Neural cell (in vitro differentiated cells): Measurements from ENCODE around the gene METTL6. TPM values are rescaled to one million over a fixed set of nuclear protein-coding genes. Genes with fewer than 3 reads are reported as not detected.
"Not testable (repeated sequence)": the region's sequence is repeated elsewhere in the genome, so short reads cannot be mapped to it uniquely, and the experiment has no call there.

Experiments
- H2AFZ ChIP-seq: fragments of 200-600, 300-800 bp; sonication (generic), shearing (Covaris generic); 2 replicates; pipeline ENCODE4 v1.6.0; 2014; ENCODE audit warnings: low read depth, mild to moderate bottlenecking, antibody characterized with exemption, low read length, moderate library complexity
- H3F3A ChIP-seq: fragments of 200-600 bp; shearing (Covaris generic); 2 replicates; pipeline ENCODE4 v1.6.1; 2016; ENCODE audit warnings: mild to moderate bottlenecking, moderate library complexity, mixed read lengths, antibody characterized with exemption, low read length; ENCODE audit not compliant: insufficient read depth, poor library complexity, severe bottlenecking
- H3K27ac ChIP-seq: fragments of 200-600, 300-800 bp; sonication (generic), shearing (Covaris generic); 2 replicates; pipeline ENCODE4 v1.5.1; 2014; ENCODE audit warnings: mild to moderate bottlenecking, low read length, moderate library complexity
- H3K27me3 ChIP-seq: fragments of 300-800, 200-600 bp; sonication (generic), shearing (Covaris generic); 2 replicates; pipeline ENCODE4 v1.6.0; 2014; ENCODE audit warnings: mild to moderate bottlenecking, low read depth, low read length, moderate library complexity; ENCODE audit not compliant: insufficient read depth
- H3K36me3 ChIP-seq: fragments of 300-800, 200-600 bp; sonication (generic), shearing (Covaris generic); 2 replicates; pipeline ENCODE4 v1.5.1; 2014; ENCODE audit warnings: mild to moderate bottlenecking, antibody characterized with exemption, low read length, moderate library complexity; ENCODE audit not compliant: insufficient read depth
- H3K4me2 ChIP-seq: fragments of 300-800, 200-600 bp; sonication (generic), shearing (Covaris generic); 2 replicates; pipeline ENCODE4 v1.6.0; 2014; ENCODE audit warnings: mild to moderate bottlenecking, low read length
- H3K4me3 ChIP-seq: fragments of 300-800, 200-600 bp; sonication (generic), shearing (Covaris generic); 2 replicates; pipeline ENCODE4 v1.5.1; 2014; ENCODE audit warnings: mild to moderate bottlenecking, low read length, moderate library complexity
- H3K79me2 ChIP-seq: fragments of 200-600 bp; shearing (Covaris generic); replicated peaks from 2 replicates; pipeline ENCODE4 v1.6.0; 2014; ENCODE audit warnings: mild to moderate bottlenecking, low read length, moderate library complexity; ENCODE audit not compliant: insufficient read depth
- H3K9ac ChIP-seq: fragments of 300-800, 200-600 bp; sonication (generic), shearing (Covaris generic); 2 replicates; pipeline ENCODE4 v1.6.1; 2016; ENCODE audit warnings: mild to moderate bottlenecking, low read length, mixed read lengths
- H3K9me2 ChIP-seq: fragments of 200-600 bp; shearing (Covaris generic); 2 replicates; pipeline ENCODE4 v1.6.1; 2016; ENCODE audit warnings: mild to moderate bottlenecking, low read length, mixed read lengths; ENCODE audit not compliant: insufficient read depth
- H3K9me3 ChIP-seq: fragments of 200-600, 300-800 bp; sonication (generic), shearing (Covaris generic); 2 replicates; pipeline ENCODE4 v1.6.1; 2016; ENCODE audit warnings: mild to moderate bottlenecking, mixed run types, low read length, moderate library complexity, mixed read lengths
- H4K20me1 ChIP-seq: fragments of 200-600 bp; shearing (Covaris generic); 2 replicates; pipeline ENCODE4 v1.6.1; 2016; ENCODE audit warnings: mild to moderate bottlenecking, mixed run types; ENCODE audit not compliant: insufficient read depth
- CTCF ChIP-seq: fragments of 450-650 bp; IDR thresholded peaks from 2 replicates; pipeline ENCODE4 v1.5.1; 2014; ENCODE audit warnings: antibody characterized with exemption, mild to moderate bottlenecking, moderate library complexity; ENCODE audit not compliant: poor library complexity, severe bottlenecking
- EP300 ChIP-seq: fragments of 450-650 bp; conservative IDR thresholded peaks from 2 replicates; pipeline ENCODE4 v1.6.1; 2014; ENCODE audit warnings: antibody characterized with exemption, mild to moderate bottlenecking, moderate library complexity; ENCODE audit not compliant: poor library complexity, severe bottlenecking
- EZH2 ChIP-seq: fragments of 200-600, 300-800 bp; shearing (Covaris generic), sonication (generic); IDR thresholded peaks from 2 replicates; pipeline ENCODE4 v1.6.1; 2014; ENCODE audit warnings: antibody characterized with exemption, low read length, borderline replicate concordance, mild to moderate bottlenecking; ENCODE audit not compliant: insufficient read depth, poor library complexity, severe bottlenecking
- MXI1 ChIP-seq: fragments of 450-650 bp; conservative IDR thresholded peaks from 2 replicates; pipeline ENCODE4 v1.6.1; 2014; ENCODE audit warnings: antibody characterized with exemption, mild to moderate bottlenecking; ENCODE audit not compliant: poor library complexity, severe bottlenecking
- POLR2AphosphoS5 ChIP-seq: IDR thresholded peaks from 2 replicates; pipeline ENCODE4 v1.6.1; 2012
- RAD21 ChIP-seq: fragments of 450-650 bp; conservative IDR thresholded peaks from 2 replicates; pipeline ENCODE4 v1.6.1; 2014; ENCODE audit warnings: antibody characterized with exemption, mild to moderate bottlenecking, moderate library complexity
- REST ChIP-seq: IDR thresholded peaks from 2 replicates; pipeline ENCODE4 v1.6.1; 2012; ENCODE audit warnings: borderline replicate concordance
- SMC3 ChIP-seq: fragments of 450-650 bp; conservative IDR thresholded peaks from 2 replicates; pipeline ENCODE4 v1.6.1; 2014; ENCODE audit warnings: antibody characterized with exemption, mild to moderate bottlenecking, moderate library complexity; ENCODE audit not compliant: poor library complexity
- TAF1 ChIP-seq: IDR thresholded peaks from 2 replicates; pipeline ENCODE4 v1.6.1; 2012; ENCODE audit warnings: low read depth
- polyA plus RNA-seq: library from polyadenylated mRNA; depleted of rRNA; stranded (reverse); fragments of >200 nt; gene quantifications from 2 replicates; pipeline ENCODE4 v1.2.3, GENCODE V29; 2014

METTL6 gene
- polyA plus RNA-seq, 1 donor from 2014 or later: 60.8 TPM

- H3K27ac ChIP-seq: no peak overlapping the region
- H2AFZ ChIP-seq: no peak overlapping the region
- TF ChIP-seq REST (no peak), RAD21 (no peak), CTCF (no peak), SMC3 (no peak), TAF1 (no peak), POLR2AphosphoS5 (no peak), MXI1 (no peak), EP300 (no peak), EZH2 (no peak)
Observed at GRCh38 chr3:15368561-15369135, 58.7 kb downstream of the METTL6 start.

GRCh38 chr3:15367059-15367458 lies 60.3 kb downstream of the METTL6 start:
- H3K4me2 ChIP-seq: no peak overlapping the region
- no peak overlapping the region for H3K4me3 ChIP-seq
- H2AFZ ChIP-seq: no peak overlapping the region
- no peaks in the 10 kb centered on the region for H3F3A ChIP-seq
- no peaks in the 10 kb centered on the region for H3K9me2 ChIP-seq
- no peaks in the 10 kb centered on the region for H3K36me3 ChIP-seq
- H3K79me2 ChIP-seq: no peaks in the 10 kb centered on the region
- H3K27ac ChIP-seq: no peak overlapping the region
- H4K20me1 ChIP-seq: no peaks in the 10 kb centered on the region
- H3K9me3 ChIP-seq: no peaks in the 10 kb centered on the region
- no peak overlapping the region for H3K9ac ChIP-seq
- TF ChIP-seq EP300: no peak
- no peak for TF ChIP-seq REST
- TF ChIP-seq SMC3: no peak
- TF ChIP-seq TAF1: no peak
- TF ChIP-seq EZH2: no peak
- no peak for TF ChIP-seq RAD21
- TF ChIP-seq MXI1: no peak
- TF ChIP-seq CTCF: no peak
- no peak for TF ChIP-seq POLR2AphosphoS5
- no peaks in the 10 kb centered on the region for H3K27me3 ChIP-seq

More at GRCh38 chr3:15368561-15369135, 58.7 kb downstream of the METTL6 start:
- Histone ChIP-seq H3K79me2 (no peaks in the 10 kb centered on the region), H3K27me3 (no peaks in the 10 kb centered on the region), H3K9me2 (no peaks in the 10 kb centered on the region), H3F3A (no peaks in the 10 kb centered on the region), H4K20me1 (no peaks in the 10 kb centered on the region), H3K36me3 (no peaks in the 10 kb centered on the region), H3K4me3 (no peak overlapping the region), H3K9me3 (no peaks in the 10 kb centered on the region), H3K9ac (no peak overlapping the region), H3K4me2 (no peak overlapping the region)

GRCh38 chr3:15364078-15364477 lies 63.3 kb downstream of the METTL6 start:
- H3K9ac ChIP-seq, H3K9me2 ChIP-seq, H3K27me3 ChIP-seq, H3K4me2 ChIP-seq, H3K4me3 ChIP-seq, H3K9me3 ChIP-seq, H2AFZ ChIP-seq, H3K36me3 ChIP-seq, H3K27ac ChIP-seq, H4K20me1 ChIP-seq, H3K79me2 ChIP-seq, H3F3A ChIP-seq: not testable (repeated sequence)
